Stimulated activated CD4-positive, alpha-beta T cell treated with anti-CD3 and anti-CD28 coated beads, Interleukin-4, amount 100 ng/mL, for 48 hours (primary cell): ENCODE data around the gene PIK3R2.

Experiments
- DNase-seq, 2 donors: peaks; one replicate each; pipeline ENCODE4 v3.0.0-alpha.2; 2020; ENCODE audit warnings: low read depth in 2 of 2

The PIK3R2 gene

DNA sequence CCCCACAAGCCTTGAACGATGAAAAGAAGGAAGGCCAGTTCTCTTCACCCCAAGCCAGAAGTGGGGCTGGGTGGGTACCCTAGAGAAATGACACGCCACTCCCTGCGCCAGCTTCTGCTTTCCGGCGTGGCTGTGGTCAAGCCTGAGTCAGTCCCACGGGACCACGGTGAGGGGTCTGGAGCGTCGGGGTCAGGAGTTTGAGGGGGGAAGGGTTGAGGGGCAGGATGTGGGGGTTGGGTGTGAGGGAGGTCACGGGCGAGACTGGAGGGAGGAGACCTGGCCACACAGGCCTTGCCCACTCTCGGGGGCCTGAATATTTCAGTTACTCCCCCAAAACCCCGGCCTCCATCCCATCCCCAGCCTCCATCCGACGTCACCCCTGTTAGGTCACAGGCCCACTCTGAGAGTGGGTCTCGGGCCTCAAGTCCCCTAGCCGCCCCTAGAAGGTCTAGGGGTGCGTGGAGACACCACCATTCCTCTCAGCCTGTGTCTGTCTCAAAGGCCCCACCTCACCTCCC lies 20.1 kb downstream of the PIK3R2 start:
- no peak for DNase-seq

DNA sequence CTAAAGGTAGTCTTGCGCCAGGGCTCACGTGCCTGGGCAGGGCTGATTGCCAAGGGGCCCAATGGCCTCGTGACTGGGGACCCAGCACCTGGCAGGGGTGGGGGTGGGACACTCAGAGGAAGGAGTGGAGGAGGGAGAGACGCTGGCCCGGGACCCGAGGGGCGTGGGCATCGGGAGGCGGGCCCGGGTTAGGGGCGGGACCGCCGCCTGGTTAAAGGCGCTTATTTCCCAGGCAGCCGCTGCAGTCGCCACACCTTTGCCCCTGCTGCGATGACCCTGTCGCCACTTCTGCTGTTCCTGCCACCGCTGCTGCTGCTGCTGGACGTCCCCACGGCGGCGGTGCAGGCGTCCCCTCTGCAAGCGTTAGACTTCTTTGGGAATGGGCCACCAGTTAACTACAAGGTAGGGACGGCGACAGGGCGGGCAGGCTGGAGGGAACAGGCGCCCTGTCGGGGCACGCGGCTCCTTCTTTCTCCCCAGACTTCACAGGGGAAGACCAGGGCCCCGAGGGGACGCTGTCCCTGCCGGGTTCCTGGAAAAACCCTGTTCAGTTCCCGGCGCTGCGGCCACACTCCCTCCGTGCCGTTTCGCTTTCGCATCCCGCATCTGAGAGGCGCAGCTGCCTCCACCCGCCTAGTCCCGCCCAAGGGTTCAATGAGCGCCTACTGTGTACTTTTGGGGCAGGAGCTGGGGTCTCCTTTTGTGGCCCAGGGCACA lies 20.8 kb downstream of the PIK3R2 start, which contains the start of gene IFI30:
TSS of gene IFI30 (plus strand) at position 242 of the 717 bp plus-strand sequence. CDS start at position 271, 29 bp downstream.
- DNase-seq = peak; percentile 45 to 53

DNA sequence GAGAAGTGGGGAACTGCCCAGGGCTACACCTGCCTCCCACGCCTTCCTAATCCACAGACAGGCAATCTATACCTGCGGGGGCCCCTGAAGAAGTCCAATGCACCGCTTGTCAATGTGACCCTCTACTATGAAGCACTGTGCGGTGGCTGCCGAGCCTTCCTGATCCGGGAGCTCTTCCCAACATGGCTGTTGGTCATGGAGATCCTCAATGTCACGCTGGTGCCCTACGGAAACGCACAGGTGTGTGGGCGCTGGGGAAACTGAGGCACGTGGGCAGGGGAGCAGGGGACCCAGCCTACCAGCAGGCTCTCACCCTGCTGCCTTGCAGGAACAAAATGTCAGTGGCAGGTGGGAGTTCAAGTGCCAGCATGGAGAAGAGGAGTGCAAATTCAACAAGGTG lies 22.0 kb downstream of the PIK3R2 start:
- DNase-seq = no peak

DNA sequence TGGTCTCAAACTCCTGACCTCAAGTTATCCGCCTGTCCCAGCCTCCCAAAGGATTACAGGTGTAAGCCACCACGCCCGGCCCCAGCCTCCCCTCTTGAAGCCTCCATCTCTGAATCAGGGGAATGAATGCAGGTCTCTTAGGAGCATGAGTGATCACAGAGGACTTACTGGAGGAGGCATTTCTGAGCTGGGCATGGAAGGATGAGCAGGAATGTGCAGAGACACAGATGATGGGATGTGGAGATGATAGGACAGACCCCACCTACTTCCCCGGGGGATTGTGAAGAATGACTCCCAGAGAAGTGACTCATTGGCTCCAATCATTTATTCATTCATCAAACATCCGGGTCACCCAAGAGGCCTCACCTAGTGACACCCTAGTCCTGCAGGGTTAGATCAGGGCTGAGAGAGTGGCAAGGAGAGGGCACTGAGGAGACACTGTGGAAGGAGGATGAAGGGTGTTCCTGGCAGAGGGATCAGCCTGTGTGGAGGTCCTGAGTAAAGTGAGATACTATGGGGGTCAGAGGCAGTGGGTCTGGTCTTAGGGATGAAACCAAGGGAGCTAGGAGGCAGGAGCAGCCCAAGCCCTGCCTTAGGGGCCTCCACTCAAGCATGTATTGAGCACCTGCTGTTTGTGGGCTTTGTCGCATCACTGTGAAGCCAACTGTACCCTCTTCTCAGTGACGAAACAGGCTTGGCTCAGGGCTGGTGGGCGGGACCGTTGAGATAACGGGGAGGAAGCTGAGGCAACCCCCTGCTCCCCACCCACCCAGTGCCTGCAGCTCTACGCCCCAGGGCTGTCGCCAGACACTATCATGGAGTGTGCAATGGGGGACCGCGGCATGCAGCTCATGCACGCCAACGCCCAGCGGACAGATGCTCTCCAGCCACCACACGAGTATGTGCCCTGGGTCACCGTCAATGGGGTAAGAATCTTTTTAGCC lies 23.7 kb downstream of the PIK3R2 start:
- DNase-seq = no peak

DNA sequence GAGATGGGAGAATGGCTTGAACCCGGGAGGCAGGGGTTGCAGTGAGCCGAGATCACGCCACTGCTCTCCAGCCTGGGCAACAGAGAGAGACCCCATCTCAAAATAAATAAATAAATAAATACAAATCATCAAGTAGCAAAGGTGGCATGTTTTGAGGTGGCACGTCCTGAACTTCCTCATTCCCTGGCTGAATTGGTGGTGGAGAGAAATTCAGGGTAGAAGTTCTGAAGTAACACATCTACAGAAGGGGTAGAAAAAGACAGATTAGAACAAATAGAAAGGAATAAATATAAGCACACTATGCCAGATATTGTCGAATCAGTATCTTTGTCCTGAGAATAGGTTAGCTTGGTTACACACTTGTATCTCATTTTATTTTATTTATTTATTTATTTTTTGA lies 27.0 kb downstream of the PIK3R2 start:
- no peak for DNase-seq

DNA sequence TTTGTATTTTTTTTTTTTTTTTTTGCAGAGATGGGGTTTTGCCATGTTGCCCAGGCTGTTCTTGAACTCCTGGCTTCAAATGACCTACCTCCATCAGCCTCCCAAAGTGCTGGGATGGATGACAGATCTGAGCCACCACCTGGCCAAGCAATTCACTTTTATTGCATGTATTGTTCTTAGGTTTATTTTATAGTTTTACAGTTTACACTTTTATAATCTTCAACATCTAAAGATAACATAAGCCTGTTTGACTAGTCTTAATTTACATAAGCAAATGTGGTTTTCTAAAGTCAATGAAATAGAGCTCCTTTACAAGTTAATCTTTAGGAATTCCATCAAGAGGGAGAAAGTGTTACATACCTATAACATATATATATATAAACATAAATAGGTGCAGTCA lies 30.6 kb downstream of the PIK3R2 start:
- DNase-seq = no peak

DNA sequence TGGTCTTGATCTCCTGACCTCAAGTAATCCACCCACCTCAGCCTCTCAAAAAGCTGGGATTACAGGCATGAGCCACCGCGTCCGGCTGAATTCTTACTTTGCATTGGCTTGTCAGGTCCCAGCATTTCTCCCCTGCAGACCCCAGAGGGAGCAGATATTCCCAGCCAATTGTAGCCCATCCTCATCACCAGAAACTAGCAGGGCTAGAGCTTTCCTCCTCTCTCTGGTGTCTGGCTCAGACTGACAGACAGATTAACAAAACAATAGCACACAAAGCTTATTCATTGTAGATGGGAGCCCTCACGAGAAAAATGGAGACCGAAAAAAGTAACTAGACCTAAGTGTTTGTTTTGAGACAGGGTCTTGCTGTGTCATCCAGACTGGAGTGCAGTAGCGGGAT lies 32.6 kb downstream of the PIK3R2 start:
- DNase-seq = no peak

DNA sequence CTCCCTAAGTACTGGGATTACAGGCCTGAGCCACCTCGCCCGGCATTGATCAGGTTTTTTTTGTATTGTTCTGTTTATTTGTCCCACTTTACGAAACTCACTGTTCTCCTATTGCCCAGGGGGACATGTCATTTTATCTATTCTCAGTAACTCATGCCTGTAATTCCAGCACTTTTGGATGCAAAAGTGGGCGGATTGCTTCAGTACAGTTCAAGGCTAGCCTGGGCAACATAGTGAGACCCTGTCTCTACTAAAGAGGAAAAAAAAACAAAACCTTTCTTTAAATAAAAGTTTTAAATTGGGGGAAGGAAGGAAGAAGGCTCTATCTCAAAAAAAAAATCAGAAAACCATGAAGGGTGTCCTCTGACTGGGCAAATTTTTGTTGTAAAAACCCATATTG lies 37.3 kb downstream of the PIK3R2 start:
- DNase-seq = no peak

DNA sequence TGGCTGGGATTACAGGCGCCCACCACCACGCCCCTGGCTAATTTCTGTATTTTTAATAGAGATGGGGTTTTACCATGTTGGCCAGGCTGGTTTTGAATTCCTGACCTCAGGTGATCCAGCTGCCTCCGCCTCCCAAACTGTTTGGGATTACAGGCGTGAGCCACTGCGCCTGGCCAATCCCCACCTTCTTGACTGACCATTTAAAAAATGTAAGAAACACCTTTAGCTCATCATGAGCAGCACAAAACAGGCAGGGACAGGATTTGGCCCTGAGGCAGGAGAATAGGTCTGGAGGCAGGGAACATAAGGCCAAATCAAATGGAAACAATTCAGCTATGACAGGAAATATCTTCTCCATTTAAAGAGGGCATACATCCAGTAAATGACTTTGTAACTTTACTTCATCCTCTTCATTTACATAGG lies 38.7 kb downstream of the PIK3R2 start:
- no peak for DNase-seq

DNA sequence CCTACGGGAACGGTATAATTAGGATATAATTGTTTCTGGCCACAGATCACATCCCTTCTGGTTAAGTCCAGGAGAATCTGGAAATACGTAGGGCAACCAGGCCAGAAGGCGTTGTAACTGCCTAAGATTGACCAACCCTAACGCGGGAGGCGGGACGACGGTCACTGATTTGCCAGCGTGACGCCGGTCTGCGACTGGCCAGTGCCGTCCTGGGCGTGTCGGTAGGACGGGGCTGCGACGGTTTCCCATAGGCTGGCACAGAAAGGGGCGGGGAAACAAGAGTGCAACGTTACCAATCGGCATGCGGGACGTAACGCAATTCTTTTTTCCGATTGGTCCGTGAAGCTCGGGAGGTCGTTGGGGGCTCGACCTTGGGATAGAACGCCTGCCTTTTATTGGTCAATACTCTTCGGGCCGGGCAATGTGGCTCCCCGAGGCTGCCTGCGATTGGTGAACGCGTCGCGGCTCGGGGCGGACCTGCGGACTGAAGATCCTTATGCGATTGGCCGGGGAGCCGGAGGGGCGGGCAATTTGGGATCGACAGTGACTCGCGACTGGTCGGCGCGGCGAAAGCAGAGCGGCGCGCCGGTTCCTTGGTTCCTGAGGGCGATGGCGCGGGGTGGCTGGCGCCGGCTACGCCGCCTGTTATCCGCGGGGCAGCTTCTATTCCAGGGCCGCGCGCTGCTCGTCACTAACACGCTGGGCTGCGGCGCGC lies 39.9 kb downstream of the PIK3R2 start, which contains the start of gene MPV17L2:
TSS of gene MPV17L2 (plus strand) at position 546 of the 715 bp plus-strand sequence. CDS start at position 610, 64 bp downstream.
- peak; percentile 92 to 98 for DNase-seq

DNA sequence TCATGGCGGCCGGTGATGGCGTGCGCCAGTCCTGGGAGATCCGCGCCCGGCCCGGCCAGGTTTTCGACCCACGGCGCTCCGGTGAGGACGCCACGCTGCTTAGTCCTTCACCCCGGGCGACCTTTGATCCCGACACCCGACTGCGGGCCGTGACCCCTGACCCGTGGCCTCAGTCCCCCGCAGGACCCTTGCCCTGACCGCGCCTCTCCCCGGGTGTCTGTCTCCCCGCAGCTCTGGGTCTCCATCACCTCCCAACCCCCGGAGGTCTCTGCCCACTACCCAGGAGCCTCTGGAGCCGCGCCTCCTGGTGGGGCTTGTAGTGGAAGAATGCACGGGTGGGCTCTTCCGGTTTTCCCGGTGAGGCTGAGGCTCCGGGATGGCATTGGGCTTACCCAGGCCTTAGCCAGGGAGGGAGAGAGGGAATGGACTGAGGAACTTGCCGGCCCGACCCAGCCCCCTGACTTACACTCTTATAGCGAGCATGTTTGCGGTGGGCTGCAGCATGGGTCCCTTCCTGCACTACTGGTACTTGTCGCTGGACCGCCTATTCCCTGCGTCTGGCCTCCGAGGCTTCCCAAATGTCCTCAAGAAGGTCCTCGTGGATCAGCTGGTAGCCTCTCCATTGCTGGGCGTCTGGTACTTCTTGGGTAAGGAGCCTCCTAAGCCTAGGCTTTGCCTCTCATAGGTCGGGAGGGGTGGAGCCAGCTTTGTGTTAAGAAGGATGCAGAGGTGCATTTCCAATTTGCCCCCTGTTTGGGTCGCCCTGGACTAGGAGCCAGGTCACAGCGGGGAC lies 40.6 kb downstream of the PIK3R2 start:
- no peak for DNase-seq

DNA sequence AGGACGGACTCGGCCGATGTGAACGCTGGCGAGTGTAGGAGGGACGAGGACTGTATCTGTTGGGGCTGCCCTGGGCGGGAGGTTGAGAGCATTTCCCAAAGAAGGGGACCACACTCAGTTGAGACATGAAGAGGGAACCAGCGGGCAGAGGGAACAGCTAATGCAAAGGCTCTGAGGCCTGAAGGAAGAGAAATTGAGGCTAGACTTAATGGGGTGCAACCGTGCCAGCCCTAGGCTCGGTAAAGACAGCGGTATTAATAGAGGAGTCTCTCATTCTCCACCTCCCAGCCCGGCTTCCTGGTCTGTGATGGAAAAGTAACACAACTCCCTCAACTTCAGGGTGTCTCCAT lies 41.2 kb downstream of the PIK3R2 start:
- no peak for DNase-seq

DNA sequence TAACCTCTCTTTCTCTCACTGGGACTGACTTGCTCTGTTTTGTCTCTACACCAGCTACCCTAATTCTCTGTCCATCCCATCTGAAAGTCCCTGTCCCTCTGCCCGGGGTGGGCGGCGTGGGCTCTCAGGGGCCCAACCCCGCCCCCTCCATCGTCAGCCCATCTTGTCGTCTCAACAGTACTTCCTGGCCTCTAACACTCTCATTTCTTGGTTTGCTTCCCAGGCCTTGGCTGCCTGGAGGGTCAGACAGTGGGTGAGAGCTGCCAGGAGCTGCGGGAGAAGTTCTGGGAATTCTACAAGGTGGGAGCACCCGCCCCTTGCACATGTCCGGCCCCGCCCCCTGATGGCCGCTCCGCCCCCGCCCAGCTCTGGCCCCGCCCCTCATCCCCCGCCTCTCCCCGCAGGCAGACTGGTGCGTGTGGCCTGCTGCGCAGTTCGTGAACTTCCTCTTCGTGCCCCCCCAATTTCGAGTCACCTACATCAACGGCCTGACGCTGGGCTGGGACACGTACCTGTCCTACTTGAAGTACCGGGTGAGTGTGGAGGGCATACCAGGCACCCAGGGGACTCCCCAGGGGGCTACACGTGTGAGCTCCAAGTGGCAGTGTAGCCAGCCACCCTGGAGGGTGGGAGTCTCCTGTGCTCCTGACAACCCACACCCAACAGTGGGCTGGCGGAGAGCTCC lies 41.7 kb downstream of the PIK3R2 start:
- DNase-seq = no peak

DNA sequence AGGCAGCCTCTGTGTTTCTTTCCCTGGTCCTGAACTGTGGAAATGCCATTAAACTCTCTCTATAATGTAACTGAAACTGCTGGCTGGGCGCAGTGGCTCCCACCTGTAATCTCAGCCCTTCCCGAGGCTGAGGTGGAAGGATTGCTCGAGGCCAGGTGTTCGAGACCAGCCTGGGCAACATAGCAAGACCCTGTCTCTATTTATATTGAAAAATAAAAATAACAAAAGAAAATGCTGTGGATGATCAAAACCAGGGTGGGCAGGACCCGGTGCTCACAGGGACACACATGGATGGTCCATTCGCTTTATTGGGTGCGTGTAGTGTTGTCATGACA lies 43.5 kb downstream of the PIK3R2 start:
- DNase-seq = no peak

DNA sequence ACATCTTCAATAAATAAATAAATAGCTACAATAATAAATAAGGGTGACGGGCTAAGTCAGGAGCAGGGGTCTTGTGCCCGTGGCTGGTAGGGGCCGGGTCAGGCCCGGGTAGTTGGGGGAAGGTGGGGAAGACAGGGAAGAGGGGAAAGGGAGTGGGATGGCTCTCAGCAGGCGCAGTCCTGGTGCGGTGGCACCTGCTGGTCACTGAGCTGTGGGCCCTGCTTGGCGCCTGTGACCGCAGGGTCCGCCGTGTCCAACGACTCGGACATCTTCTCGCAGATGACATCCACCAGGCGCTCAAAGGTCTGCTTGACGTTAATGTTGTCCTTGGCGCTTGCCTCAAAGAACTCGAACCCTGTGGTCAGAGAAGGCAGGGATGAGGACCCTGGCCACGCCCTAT lies 44.3 kb downstream of the PIK3R2 start:
- no peak for DNase-seq

DNA sequence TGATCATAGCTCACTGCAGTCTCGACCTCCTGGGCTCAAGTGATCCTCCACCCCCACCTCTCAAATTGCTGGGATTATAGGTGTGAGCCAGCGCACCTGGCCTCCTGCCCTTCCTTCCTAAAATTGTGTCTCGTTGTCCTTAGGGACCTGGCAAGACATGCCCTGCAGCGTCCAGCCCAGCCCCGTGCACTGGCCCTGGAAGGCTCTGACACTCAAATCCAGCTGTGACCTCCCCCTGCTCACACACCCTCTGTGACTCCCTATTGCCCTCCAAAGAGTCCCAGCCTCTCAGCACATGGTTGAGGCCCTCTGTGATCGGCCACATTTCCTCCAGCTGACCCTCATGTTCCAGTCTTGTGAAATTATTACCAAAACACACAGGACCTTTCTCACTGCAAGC lies 45.0 kb downstream of the PIK3R2 start:
- DNase-seq = no peak

DNA sequence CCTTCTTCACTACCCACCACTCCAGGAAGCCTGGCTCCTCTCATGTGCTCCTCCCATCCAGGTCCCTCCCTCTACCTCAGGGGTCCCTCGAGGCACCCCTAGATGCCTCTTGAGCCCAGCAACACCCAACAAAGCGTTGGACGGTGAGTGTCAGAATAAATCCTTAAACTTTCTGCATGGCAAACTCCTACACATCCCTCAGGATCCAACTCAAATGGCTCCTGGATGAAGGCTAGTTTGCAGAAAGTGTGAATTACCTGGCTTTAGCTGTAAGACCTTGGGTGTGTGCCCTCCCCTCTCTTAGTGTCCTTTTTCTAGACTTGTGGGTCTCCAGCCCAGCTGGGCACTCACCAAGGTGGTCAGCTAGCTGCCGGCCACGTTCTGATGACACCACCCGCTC lies 45.4 kb downstream of the PIK3R2 start:
- no peak for DNase-seq

DNA sequence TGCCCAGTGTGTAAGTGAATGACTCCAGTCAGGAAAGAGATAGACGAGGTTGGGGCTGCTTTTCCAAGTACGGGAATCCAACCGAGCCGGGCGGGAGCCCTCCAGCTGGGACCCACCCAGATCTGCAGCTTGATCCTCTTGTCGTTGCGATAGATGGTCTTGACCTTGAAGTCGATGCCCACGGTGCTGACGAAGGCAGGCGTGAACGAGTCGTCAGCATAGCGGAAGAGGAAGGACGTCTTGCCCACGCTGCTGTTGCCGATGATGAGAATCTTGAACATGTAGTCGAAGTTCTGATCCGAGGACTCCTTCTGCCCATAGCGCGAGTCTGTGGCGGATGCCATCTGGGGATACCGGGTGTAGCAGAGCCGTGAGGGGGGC lies 49.4 kb downstream of the PIK3R2 start:
- no peak for DNase-seq

DNA sequence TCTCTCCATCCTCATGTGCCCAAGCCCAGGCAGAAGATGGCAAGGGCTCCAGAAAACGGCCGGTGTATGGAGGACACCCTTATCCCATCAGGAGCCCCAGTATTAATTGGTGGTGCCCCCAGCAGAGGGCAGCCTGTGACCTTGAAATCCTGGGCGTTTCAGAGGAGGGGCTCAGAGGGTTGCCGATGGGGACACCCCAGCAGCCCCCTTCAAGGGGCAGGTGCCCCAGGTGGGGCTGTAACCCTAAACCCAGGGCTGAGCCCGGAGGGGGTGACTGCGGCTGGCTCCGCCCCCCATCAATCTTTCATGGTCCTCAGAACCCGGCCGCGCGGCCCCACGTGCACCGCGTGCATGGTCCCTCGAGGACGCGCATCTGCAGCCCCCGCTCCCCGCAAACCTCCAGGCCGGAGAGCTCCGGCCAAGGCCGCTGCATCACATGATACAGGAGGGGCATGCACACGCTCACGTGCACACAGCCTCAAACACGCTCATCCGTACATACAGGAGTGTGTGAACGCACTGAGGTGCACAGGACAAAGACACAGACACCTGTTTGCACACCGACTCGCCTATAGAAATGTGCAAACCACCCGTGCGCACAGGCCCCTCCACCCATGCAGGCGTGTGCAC lies 49.9 kb downstream of the PIK3R2 start:
- DNase-seq = no peak

DNA sequence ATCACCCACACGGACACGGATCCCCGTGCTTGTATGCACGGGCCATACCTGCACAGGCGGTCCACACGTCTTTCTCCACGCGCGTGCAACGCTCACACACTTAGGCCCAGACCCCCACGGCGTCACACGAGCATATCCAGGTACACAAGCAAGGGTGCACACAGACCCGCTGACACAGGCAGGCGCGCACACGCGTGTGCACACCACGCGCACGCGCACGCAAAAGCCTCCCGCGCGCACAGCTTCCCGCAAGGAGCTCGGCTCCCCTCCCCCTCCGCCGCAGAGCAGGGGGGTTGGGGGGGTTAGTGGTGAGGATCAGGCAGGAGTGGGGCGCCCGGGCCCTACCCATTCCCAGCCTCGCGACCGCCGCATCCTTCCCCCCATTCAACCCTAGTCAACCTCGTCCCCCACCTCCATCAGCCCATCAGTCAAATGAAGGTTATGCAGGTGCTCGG lies 50.5 kb downstream of the PIK3R2 start:
- no peak for DNase-seq
